A673 (cell line): ENCODE results near the gene TRIM26. TPM values are rescaled to one million over a fixed set of nuclear protein-coding genes. Genes with fewer than 3 reads are reported as not detected.

Experiments used
- BruUV-seq: library from RNA; stranded (reverse); fragments of 400-500 nt; replicated peaks from 2 replicates; lab custom pipeline; 2021; lab: Mats Ljungman, UMichigan
- CTCF ChIA-PET: fragments of 300-600 bp; sonication (Branson Sonifier 250); formaldehyde crosslinking; loops from one replicate; lab custom pipeline; 2022; ENCODE audit warnings: antibody characterized with exemption; lab: Charles Lee
- POLR2A ChIA-PET: fragments of 300-600 bp; sonication (Branson Sonifier 250); formaldehyde crosslinking; loops from one replicate; lab custom pipeline; 2022; ENCODE audit warnings: antibody characterized with exemption; ENCODE audit not compliant: low non-redundant PET; lab: Charles Lee
- DNase-seq: peaks from one replicate; pipeline ENCODE4 v3.0.0-alpha.2; 2015; ENCODE audit warnings: low spot score
- H3K27ac ChIP-seq: fragments of 200-600 bp; sonication (generic); 2 replicates; pipeline ENCODE4 v1.5.1; 2016; ENCODE audit warnings: mixed run types, low read depth, mild to moderate bottlenecking, mixed read lengths, antibody characterized with exemption, low read length; ENCODE audit not compliant: poor library complexity, severe bottlenecking
- H3K27me3 ChIP-seq: fragments of 200-600 bp; sonication (generic); replicated peaks from 2 replicates; pipeline ENCODE4 v1.6.1; 2017; ENCODE audit warnings: mixed run types, low read depth, mild to moderate bottlenecking, mixed read lengths, antibody characterized with exemption, low read length; ENCODE audit not compliant: insufficient read depth, poor library complexity
- H3K36me3 ChIP-seq: fragments of 200-600 bp; sonication (generic); 2 replicates; pipeline ENCODE4 v1.6.1; 2016; ENCODE audit warnings: mixed run types, mild to moderate bottlenecking, mixed read lengths, antibody characterized with exemption, low read length; ENCODE audit not compliant: insufficient read depth, poor library complexity, severe bottlenecking
- H3K4me1 ChIP-seq: fragments of 200-600 bp; sonication (generic); 2 replicates; pipeline ENCODE4 v1.6.1; 2017; ENCODE audit warnings: mixed run types, mild to moderate bottlenecking, mixed read lengths, antibody characterized with exemption, low read length; ENCODE audit not compliant: insufficient read depth, poor library complexity, severe bottlenecking
- H3K4me3 ChIP-seq: fragments of 200-600 bp; sonication (generic); 2 replicates; pipeline ENCODE4 v1.5.1; 2016; ENCODE audit warnings: low read depth, mixed run types, mild to moderate bottlenecking, mixed read lengths, low read length; ENCODE audit not compliant: poor library complexity, severe bottlenecking
- H3K9me3 ChIP-seq: fragments of 200-600 bp; sonication (generic); 2 replicates; pipeline ENCODE4 v1.6.1; 2016; ENCODE audit warnings: mixed run types, low read depth, mild to moderate bottlenecking, mixed read lengths, antibody characterized with exemption, low read length; ENCODE audit not compliant: poor library complexity, severe bottlenecking
- CTCF ChIP-seq: fragments of 300-800, 200-600 bp; sonication (generic); conservative IDR thresholded peaks from 2 replicates; pipeline ENCODE4 v1.5.1; 2017; ENCODE audit warnings: low read depth, mild to moderate bottlenecking, antibody characterized with exemption, low read length, moderate library complexity, mixed read lengths
- EZH2 ChIP-seq: fragments of 200-600 bp; sonication (generic); IDR thresholded peaks from 2 replicates; pipeline ENCODE4 v1.6.1; 2017; ENCODE audit warnings: borderline replicate concordance, low read depth, mild to moderate bottlenecking, mixed read lengths, antibody characterized with exemption, low read length; ENCODE audit not compliant: poor library complexity, severe bottlenecking
- intact Hi-C: fragments of 100-400 bp; cut with micrococcal nuclease; formaldehyde crosslinking; loops from one replicate; pipeline ENCODE4 v1.10.0; 2022; ENCODE audit not compliant: unreplicated experiment
- total RNA-seq: library from RNA; stranded (reverse); gene quantifications from 2 replicates; pipeline ENCODE4 v1.2.3, GENCODE V29; 2021

The TRIM26 gene
- total RNA-seq, 1 experiment from 2014 or later: 41.3 TPM

GRCh38 chr6:30152016-30152673 lies 61.1 kb downstream of the TRIM26 start:
- peaks cover 16% of the 10 kb centered on the region for H3K4me1 ChIP-seq
- H3K27me3 ChIP-seq: no peaks in the 10 kb centered on the region
- no peak for DNase-seq
- no peaks in the 10 kb centered on the region for H3K36me3 ChIP-seq
- no peak overlapping the region for H3K27ac ChIP-seq
- H3K4me3 ChIP-seq: no peak overlapping the region
- intact Hi-C loops: no loop called here
- ChIA-PET POLR2A (no interaction called here), CTCF (no interaction called here)
- no peaks in the 10 kb centered on the region for H3K9me3 ChIP-seq
- no peak for TF ChIP-seq EZH2
- TF ChIP-seq CTCF: no peak
- BruUV-seq: no TSS peak

GRCh38 chr6:30151580-30151979 lies 61.6 kb downstream of the TRIM26 start:
- CTCF ChIA-PET: interaction anchor here (0.6 kb wide), 1 partner anchor 19 kb away, joined by 3 read pairs; no protein-coding TSS in a partner anchor

GRCh38 chr6:30150671-30151395 lies 62.4 kb downstream of the TRIM26 start:
- H3K4me1 ChIP-seq: peaks cover 11% of the 10 kb centered on the region
- DNase-seq: no peak
- POLR2A ChIA-PET: no interaction called here
- no peak for TF ChIP-seq EZH2
- no peak for TF ChIP-seq CTCF
- intact Hi-C loops: no loop called here
- BruUV-seq: no TSS peak
- no peak overlapping the region for H3K4me3 ChIP-seq
- H3K27me3 ChIP-seq: no peaks in the 10 kb centered on the region
- no peaks in the 10 kb centered on the region for H3K9me3 ChIP-seq
- H3K27ac ChIP-seq: no peak overlapping the region
- CTCF ChIA-PET: interaction anchor here (0.6 kb wide), 1 partner anchor 18 kb away, joined by 3 read pairs; no protein-coding TSS in a partner anchor
- H3K36me3 ChIP-seq: no peaks in the 10 kb centered on the region

More at GRCh38 chr6:30151580-30151979, 61.6 kb downstream of the TRIM26 start:
- Histone ChIP-seq H3K36me3 (no peaks in the 10 kb centered on the region), H3K4me1 (peaks cover 16% of the 10 kb centered on the region), H3K27ac (no peak overlapping the region), H3K9me3 (no peaks in the 10 kb centered on the region), H3K27me3 (no peaks in the 10 kb centered on the region), H3K4me3 (no peak overlapping the region)
- intact Hi-C loops: no loop called here
- POLR2A ChIA-PET: no interaction called here
- no peak for DNase-seq
- TF ChIP-seq EZH2 (no peak), CTCF (no peak)
- no TSS peak for BruUV-seq
